Measurements from ENCODE around the gene USP7.
"Not testable (repeated sequence)": the region's sequence is repeated elsewhere in the genome, so short reads cannot be mapped to it uniquely, and the experiment has no call there.

Gene USP7

GRCh38 chr16:8882725-8883377 is 80.9 kb downstream of the USP7 start:
- DNase-seq (ENCODE audit: low read depth in 3 of 3, low spot score in 1 of 3): no peak

- no peak for DNase-seq (ENCODE audit: low read depth in 3 of 3, low spot score in 1 of 3)
These were observed 81.6 kb downstream of the USP7 start, which contains the start of gene LITAFD for GRCh38 chr16:8882041-8882617. LITAFD (plus strand) TSS chr16:8882351; CDS start chr16:8884356, 2,005 bp downstream.

GRCh38 chr16:8880839-8881510 is 82.7 kb downstream of the USP7 start:
- no peak for DNase-seq (ENCODE audit: low read depth in 3 of 3, low spot score in 1 of 3)

GRCh38 chr16:8878523-8878911 is 85.2 kb downstream of the USP7 start:
- DNase-seq (ENCODE audit: low read depth in 3 of 3, low spot score in 1 of 3): no peak

- DNase-seq (ENCODE audit: low read depth in 3 of 3, low spot score in 1 of 3): no peak
These were observed 85.7 kb downstream of the USP7 start for GRCh38 chr16:8877894-8878522.

GRCh38 chr16:8875317-8875716 is 88.4 kb downstream of the USP7 start:
- not testable (repeated sequence) for DNase-seq (ENCODE audit: low read depth in 3 of 3, low spot score in 1 of 3)

GRCh38 chr16:8874388-8874787 is 89.3 kb downstream of the USP7 start:
- DNase-seq (ENCODE audit: low read depth in 3 of 3, low spot score in 1 of 3): no peak

- not testable (repeated sequence) for DNase-seq (ENCODE audit: low read depth in 3 of 3, low spot score in 1 of 3)
These were observed 89.9 kb downstream of the USP7 start for GRCh38 chr16:8873866-8874195.

GRCh38 chr16:8872967-8873865 is 90.5 kb downstream of the USP7 start:
- no peak for DNase-seq (ENCODE audit: low read depth in 3 of 3, low spot score in 1 of 3)

- no peak for DNase-seq (ENCODE audit: low read depth in 3 of 3, low spot score in 1 of 3)
These were observed 91.6 kb downstream of the USP7 start for GRCh38 chr16:8872071-8872470.

GRCh38 chr16:8869988-8870241 is 93.8 kb downstream of the USP7 start:
- DNase-seq (ENCODE audit: low read depth in 3 of 3, low spot score in 1 of 3): not testable (repeated sequence)

- DNase-seq (ENCODE audit: low read depth in 3 of 3, low spot score in 1 of 3): no peak
These were observed 94.3 kb downstream of the USP7 start for GRCh38 chr16:8869212-8869987.

GRCh38 chr16:8868416-8869211 is 95.1 kb downstream of the USP7 start, which contains the start of gene CARHSP1:
CARHSP1 (minus strand) TSS chr16:8869006; CDS start chr16:8859328, 9,678 bp downstream.
- DNase-seq (ENCODE audit: low read depth in 3 of 3, low spot score in 1 of 3): peak; percentile 57 to 66 (median 61)

- no peak for DNase-seq (ENCODE audit: low read depth in 3 of 3, low spot score in 1 of 3)
These were observed 95.7 kb downstream of the USP7 start for GRCh38 chr16:8867932-8868415.

GRCh38 chr16:8867216-8867931 is 96.3 kb downstream of the USP7 start:
- DNase-seq (ENCODE audit: low read depth in 3 of 3, low spot score in 1 of 3): no peak

GRCh38 chr16:8866884-8867215 is 96.9 kb downstream of the USP7 start:
- no peak for DNase-seq (ENCODE audit: low read depth in 3 of 3, low spot score in 1 of 3)

GRCh38 chr16:8866118-8866883 is 97.4 kb downstream of the USP7 start:
- no peak for DNase-seq (ENCODE audit: low read depth in 3 of 3, low spot score in 1 of 3)

Data from stimulated activated CD4-positive, alpha-beta T cell treated with anti-CD3 and anti-CD28 coated beads, TNF-alpha, amount 100 ng/mL, for 1 hour (primary cell).